GM21717 (cell line): ENCODE measurements around the gene KIAA0753.
"Not testable (repeated sequence)": the region's sequence is repeated elsewhere in the genome, so short reads cannot be mapped to it uniquely, and the experiment has no call there.

Source experiments
- ATAC-seq: cut with Tn5 transposase; IDR thresholded peaks from one replicate; pipeline ENCODE4 v1.9.1; 2021; ENCODE audit warnings: mild to moderate bottlenecking, moderate library complexity; ENCODE audit not compliant: unreplicated experiment

Gene KIAA0753

DNA sequence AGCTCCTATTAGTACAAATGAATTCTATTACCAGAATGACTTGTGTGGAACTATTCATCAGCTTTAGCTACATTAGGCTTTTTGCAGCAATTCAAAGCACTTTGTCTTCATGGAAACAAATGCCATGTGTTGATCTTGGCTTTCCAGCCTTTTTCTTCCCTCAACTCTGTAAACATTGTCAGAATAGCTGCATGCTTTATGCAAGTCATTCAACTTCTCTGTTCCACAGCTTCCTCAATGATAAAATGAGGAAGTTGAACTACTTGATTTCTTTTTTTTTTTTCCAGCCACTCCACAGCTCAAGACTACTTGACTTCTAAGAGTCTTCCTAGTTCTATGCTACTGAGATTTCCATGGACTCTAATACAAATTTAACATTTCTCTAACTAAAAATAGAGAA, 41.1 kb downstream of the KIAA0753 start:
- ATAC-seq, result no peak

DNA sequence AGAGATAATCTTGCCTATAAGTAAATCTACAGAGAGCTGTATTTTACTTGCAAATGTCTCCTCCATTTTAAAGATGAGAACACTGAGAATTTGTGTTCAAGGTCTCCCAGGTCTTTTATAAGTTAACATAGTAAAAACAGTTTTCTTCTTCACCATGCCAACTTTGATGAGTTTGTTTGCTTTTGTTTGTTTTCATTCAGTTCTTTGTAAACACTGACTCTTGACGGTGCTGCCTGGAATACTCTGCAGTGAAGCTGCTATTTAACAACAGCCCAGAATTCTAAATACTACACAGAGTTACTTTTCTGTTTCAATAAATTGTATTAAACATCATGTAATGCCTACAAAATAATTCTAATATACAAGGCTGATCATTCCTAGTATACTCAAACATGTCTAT, 42.8 kb downstream of the KIAA0753 start:
- ATAC-seq, result no peak

DNA sequence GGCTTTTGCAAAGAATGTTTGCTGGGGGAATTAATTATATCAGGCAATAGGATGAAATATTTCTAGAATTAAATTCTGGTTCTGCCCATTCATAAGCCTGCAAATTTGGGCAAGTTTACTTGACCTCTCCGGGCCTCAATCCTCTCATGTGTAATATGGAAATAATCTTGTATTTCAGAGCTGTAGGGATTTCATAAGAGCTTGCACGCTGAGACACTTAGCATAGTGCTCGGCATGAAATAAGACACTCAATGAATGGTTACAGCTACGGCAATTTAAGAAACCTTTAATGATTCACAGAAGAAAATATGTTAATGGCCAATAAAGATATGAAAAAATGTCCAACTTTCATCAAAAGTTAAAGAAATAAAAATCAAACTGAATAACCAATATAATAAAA, 43.6 kb downstream of the KIAA0753 start:
- no peak for ATAC-seq

DNA sequence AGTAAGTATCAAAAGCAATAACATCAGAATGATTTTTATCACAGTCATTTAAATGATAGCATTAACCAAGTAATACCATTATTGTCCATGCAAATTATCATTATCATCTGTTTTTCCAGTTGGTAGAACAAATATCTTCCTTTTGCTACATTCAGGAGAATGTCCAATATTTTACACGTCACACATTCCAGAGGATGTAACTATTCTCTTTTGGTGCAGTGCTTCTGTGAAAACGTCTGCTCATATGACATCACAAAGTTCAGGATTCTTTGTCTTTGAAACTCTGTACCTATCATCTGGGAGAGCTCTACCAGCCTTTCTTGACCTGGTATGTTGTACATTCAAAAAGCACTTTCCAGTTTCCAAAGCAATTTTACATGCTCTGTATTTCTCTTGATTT, 44.0 kb downstream of the KIAA0753 start:
- no peak for ATAC-seq

DNA sequence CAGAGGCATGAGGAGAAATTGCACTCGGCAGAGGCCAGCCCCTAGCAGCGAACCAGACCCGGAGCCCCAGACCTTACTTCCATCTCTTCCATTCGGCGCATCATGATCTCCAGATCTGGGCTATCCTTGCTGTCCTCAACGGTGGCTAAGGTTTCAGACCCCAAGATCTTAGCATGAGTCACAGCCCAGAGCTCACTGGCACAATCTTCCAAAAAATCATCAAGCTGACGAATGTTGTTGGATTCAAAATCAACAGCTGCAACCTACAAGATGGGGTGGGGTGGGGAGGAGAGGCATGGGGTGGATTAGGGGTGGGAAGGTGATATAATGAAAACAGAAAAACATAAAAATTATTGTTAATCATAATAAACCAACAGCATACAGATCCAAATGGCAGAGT, 44.4 kb downstream of the KIAA0753 start:
- ATAC-seq, result no peak

DNA sequence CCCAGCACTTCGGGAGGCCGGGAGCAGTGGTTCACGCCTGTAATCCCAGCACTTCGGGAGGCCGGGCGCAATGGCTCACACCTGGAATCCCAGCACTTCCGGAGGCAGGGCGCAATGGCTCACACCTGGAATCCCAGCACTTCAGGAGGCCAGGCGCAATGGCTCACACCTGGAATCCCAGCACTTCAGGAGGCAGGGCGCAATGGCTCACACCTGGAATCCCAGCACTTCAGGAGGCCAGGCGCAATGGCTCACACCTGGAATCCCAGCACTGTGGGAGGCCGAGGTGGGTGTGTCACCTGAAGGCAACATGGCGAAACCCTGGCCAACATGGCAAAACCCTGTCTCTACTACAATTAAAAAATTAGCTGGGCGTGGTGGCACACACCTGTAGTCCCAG, 47.1 kb downstream of the KIAA0753 start:
- ATAC-seq, result not testable (repeated sequence)

DNA sequence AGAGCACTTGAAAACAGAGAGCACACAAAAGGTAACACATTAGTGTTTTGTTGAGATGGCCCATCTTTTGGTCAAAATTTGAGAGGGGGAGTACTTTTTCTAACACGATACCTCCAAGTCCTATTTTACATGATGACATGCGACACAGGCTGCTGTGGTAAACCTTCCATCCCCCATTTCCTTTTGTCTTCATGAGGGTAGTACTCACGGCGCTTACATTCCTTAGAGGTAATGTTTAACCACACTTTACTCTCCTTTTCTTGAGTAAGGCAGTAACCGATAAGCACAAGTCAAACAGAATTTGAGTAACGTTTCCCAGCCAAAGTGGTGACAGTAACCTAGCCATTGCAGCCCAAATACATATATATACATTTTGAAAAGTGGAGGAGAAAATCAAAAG, 48.3 kb downstream of the KIAA0753 start:
- no peak for ATAC-seq

DNA sequence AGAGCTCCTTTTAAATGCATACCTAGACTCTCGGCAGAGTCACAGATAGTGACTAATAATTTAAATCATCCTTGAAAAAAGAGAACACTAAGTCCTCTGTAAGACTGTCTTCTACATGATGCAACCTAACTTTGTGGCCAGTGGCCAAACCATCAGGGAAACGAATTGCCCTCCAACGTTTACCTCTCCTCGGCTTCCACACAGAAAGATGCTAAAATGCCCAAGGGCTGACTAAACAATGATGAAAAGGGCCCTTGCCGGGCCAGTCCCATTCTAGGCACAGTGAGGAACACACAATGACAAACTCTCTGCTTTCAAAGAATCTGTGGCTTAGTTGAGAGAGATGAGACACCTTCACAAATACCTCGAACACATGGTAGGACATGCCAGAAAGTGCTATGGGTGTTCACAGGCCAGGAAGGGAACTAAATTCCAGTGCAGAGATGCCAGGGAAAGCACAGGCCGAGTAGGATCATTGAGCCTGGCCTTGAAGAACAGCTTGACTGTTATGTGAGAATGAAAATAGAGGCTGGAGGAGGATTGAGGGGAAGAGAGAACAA, 48.8 kb downstream of the KIAA0753 start:
- no peak for ATAC-seq

DNA sequence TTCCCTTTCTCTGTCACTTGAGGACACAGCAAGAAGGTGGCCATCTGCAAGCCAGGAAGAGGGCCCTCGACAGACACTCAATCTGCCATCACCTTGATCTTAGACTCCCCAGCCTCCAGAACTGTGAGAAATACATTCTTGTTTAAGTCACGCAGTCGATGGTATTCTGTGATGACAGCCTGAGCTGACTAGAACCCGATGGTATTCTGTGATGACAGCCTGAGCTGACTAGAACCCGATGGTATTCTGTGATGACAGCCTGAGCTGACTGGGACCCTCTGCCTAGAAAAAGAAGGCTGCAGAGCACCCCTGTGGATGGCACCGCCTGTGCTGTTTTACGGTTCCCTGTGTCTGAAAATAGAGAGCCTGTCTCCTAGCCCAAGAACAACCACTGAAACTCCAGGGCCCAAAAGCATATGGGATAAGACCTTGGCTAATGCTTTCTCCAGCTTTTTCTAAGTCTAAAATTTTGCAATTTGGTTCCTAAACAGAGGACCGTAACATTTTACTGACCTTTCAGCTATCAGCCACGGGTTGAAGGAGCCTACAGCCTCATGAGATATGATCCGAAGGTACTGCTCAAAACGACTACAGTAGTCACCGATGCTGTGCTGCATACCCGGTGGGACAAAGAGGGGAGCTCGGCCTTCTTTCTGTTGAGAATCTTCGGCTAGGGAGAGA, 51.1 kb downstream of the KIAA0753 start:
- ATAC-seq, result no peak

DNA sequence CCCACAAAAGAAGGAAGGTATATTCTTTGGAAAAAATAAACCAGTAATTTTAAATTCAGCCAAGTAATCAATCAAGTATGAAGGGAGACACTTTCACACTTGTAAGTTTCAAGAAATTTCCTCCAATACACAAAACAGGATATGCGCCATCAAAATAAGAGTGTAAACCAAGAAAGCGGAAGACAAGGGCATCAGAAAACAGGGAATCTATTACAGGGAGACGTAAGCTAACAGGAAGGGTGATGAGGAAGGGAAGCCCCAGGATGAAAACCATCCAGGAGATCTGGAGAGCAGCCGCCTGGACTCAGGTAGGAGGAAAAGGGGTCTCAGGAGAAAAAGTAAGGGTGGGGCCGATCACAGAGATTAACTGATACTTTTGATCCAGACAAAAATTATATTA, 52.3 kb downstream of the KIAA0753 start:
- no peak for ATAC-seq

DNA sequence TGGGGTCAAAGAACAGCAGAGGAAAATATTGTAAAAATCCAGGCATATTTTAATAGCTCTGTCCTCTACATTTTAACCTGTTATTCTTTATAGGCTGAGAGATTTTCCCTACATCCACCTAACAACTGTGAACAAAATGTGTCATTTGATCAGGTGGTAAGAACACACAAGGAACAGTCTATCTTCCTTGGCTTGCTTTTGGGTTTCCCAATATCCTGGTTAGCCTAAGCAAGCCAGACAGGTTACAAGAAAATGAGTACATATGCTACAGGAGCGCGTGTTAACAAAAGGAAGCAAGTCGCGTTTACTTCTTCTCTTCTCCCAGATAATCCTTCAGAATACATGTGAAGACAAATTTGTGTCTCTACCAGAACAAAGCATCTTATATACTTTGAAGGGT, 53.2 kb downstream of the KIAA0753 start:
- ATAC-seq, result no peak

DNA sequence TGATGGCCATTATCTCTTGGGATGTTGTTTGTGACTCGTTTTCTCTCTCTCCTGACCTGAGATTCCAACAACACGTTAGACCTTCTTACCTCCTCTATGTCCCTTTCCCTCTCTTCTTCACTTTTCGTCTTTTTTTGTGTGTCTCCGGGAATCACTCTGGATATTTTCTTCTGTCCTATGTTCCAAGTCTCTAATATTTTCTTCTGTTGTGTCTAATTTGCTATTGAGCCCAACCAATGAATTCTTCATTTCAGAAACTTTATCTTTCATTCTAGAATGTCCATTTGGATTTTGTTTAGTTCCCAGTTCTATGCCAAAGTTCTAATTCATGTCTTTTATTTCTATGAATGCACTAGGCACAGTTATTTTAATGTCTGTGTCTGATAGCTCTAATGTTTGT, 57.1 kb downstream of the KIAA0753 start:
- no peak for ATAC-seq

DNA sequence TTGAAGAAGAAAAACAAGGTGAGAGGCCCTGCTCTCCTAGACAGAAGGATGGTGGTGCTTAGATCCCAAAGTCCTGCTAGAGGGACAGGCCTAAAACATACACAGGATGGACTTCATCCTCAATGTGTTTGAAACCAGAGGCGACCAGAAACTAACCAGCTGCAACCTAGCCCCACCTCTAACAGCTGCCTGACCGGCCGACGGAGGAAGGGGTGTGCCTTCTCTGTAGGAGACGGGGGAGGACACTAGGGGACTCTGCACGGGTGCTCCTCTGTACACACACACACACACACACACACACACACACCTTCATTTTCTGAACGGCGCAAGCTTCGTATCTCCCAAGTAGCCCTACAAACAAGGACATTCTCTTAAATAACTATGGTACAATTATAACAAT, 59.9 kb downstream of the KIAA0753 start:
- ATAC-seq, result no peak

DNA sequence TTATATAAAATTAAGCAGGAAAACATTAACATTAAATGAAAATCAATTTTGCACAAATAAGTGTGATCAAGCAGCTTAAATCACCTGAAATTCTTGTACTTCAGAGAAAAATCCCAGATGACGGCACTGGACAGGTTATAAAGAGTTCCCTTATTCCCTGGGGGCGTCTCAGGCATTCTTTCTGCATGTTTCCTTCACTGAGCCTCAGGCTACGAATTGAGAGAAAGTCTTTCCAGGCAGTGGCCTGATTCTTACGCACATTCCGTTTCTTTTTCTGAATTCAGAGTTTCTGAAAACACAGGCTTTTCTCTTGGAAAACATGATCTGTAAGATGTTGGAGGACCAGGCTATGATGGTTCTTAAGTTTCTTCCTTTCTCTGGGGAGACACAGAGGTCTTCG, 62.0 kb downstream of the KIAA0753 start:
- ATAC-seq, result no peak

DNA sequence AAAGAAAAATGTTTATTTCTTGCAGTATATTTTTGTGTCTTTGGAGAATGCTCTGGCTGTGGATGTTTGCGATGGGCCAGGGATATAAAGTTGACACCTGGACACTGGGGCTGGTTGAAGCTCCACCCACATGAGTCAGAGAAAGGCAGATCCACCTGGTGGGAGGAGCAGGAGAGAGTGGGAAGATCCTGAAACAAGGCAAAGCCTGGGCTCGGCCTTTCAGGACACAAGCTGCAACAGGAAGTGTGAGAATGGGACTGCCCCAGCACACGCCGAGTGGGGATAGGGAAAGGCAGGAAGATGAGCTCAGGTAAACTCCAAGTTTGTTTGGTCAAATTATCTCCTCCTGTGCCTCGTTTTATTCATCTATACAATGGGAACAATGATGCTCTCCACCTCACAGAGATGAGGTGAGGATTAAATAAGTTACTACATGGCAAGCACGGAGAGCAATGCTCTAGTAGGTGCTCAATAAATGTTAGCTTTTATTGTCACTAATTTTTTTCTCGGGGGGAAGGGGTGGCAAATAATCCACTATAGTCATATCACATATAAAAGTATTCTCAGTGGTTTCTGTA, 62.7 kb downstream of the KIAA0753 start:
- ATAC-seq, result no peak

DNA sequence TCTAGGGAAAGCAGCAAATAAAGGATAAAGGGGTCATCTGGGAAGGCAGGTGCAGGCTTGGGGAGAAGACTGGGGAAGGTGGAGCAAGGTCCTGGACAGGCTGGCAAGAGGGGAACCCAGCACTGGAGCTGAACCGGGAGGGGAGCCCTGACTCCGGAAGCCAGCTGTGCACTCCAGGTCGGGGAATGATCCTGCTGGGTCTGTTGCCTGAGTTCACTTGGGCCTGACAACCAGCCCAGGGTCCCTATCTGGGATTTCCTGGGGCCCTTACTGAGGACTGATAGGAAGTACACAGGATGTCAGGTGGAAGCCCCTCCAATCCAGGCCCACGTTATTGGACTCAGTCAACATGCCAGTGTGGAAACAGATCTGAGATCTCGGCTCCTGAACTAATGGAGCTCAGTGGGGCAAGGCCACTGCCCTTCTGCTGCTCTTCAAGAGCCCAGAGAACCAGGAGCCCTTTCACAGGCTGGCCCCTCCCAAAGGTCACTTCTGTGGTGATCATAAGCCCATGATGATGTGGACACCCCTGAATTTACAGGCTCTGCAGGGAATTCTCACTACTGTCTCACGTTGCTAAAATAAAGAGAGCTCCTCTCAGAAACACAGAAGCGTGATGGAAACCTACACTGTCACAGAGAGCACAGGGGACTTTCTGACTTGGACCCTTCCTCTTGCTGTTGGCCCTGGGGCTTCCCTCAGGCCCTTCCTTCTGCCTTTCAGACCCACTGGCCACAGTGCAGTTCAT, 64.3 kb downstream of the KIAA0753 start:
- no peak for ATAC-seq

DNA sequence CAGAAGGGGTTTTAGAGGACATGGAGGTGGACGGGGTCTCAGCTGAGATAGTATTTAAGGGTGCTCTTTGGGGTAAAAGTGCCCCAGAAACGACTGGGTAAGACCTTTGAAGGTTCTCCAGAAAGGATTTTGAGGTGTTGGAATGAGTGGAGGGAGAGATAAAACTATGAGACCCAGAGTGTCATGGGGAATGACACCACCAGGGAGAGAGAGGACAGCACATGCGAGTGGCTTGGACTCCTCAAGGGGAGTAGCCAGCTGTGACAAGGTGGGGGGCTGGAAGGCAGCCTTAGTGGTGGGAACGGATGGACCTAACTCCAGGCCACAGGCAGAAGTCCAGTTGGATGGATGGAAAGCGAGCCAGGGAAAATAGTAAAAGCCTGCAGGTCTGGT, 64.9 kb downstream of the KIAA0753 start:
- ATAC-seq, result no peak

DNA sequence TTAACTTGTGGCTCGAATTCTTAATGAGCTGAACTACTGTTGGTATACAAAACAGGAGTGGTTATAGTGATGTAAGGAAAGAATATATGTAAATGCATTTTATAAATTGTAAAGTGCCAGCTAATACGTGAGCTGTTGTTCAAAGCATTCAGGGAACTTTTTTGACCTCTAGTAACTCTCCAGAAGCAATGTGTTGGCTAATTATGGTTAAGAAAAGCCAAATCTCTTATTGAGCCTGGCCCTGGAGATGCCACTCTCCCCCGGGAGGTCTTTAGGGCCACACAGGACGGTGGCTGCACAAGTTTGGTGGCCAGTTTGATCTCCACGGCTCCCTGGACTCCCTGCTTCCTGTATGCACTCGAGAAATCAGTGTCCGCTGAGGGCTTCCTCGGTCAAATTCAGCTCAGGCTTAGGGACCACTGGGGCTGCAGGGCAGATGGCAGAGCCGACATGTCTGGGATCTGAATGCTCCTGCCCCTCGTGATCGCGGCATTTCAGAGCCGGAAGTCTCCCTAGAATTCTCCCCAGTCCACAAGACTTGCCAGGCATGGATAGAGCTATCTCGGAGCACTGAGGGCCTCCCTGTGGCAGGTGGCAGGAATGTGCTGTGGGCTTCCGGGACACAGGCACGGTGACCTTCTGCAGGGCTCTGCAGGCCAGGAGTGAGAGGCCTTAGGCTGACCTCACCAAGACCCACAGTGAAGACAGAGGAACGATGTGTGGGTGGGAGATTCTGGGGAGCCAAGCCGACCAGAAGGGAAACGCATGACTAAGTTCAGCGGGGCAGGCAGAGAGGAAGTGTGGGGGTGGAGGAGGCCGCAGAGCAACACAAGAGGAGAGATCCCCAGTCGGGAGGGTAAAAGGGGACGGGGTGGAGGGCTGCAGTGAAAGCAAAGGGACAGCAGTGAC, 65.6 kb downstream of the KIAA0753 start:
- ATAC-seq, result no peak

DNA sequence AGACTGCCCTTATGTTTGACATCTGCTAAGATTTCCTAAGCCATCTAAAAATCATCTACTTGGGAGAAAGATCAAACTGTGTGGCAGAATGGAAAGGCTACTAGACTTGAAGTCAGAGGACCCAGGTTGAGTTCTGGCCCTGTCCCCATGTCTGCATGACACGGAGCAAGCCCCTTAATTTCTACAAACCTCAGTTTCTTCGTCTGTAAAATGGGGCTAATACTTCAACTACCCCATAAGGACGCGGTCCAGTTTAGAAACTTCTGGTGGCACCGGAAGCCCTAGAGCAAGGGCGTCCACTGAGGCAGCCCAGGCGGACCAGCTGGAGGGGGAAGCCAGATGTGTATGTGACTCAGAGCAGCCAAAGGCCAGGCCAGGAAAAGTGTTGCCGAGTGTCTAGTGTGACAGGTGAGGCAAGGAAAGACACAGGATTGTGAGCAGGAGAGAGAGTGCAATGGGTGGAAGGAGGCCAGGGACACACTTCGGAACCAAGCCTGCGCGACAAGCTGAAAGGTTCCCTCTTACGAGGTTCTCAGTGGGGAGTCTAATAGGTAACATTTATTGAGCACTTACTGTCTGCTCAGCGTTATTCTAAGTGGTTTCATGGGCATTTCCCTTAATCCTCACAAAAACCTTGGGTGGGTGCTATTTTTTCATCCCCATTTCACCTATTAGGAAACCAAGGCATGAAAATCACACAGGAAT, 66.4 kb downstream of the KIAA0753 start:
- no peak for ATAC-seq

DNA sequence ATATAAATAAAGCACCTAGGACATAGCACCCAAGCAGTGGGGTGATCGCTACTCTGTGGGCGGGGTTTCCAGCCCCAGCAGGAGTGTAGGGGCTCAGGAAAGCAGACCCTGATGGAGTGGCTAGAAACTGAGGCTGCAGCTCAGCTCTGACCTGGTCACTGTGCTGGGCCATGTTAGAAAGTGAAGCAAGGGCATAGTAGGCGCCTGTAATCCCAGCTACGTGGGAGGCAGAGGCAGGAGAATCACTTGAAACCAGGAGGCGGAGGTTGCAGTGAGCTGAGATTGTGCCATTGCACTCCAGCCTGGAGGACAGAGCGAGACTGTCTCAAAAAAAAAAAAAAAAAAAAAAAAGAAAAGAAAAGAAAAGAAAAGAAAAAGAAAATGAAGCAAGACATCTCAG, 67.0 kb downstream of the KIAA0753 start:
- ATAC-seq, result not testable (repeated sequence)
